ENCODE data around the gene CCDC80.

DNA sequence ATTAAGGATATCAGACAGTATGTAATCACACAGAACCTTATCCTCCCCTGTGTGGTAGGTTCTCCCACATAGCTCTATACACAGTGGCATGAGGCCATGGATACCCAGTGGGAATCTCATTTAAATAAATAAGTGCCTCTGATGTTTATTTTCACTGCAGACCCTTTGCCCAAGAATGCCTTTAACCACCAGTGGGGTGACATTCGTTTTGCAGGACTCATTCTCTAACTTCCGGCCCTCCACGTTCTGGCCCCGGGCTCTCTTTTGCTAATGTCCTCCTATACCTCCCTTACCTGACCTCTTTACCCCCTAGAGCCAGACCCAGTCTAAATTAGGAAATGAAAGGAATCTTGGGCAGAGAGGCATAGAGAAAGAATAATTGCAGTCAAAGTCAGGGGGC is 8.3 kb downstream of the CCDC80 start:
- TF ChIP-seq CTCF (IDR thresholded peaks at IDR 0.05): no peak
- no peak for TF ChIP-seq POLR2A (IDR thresholded peaks at IDR 0.05)

Measured in Peyer's patch (tissue), 4 donors.